Erythroblast (primary cell): ENCODE data around the gene LYSMD1.

Experiments
- GATA1 ChIP-seq: IDR thresholded peaks from 2 replicates; pipeline ENCODE4 v1.6.1; 2011; ENCODE audit warnings: low read depth, mild to moderate bottlenecking, control low read depth, low read length, moderate library complexity
- POLR2A ChIP-seq: IDR thresholded peaks from 2 replicates; pipeline ENCODE4 v1.6.1; 2011; ENCODE audit warnings: mild to moderate bottlenecking, low read length

- TF ChIP-seq POLR2A (no peak), GATA1 (no peak)
Observed at GRCh38 chr1:151144474-151145303, 21.0 kb downstream of the LYSMD1 start.
